GM19463 (cell line): ENCODE measurements around the gene DEPDC1B.
"Not testable (repeated sequence)": the region's sequence is repeated elsewhere in the genome, so short reads cannot be mapped to it uniquely, and the experiment has no call there.

Experiments
- ATAC-seq: cut with Tn5 transposase; IDR thresholded peaks from one replicate; pipeline ENCODE4 v1.9.1; 2021; ENCODE audit warnings: mild to moderate bottlenecking, moderate library complexity; ENCODE audit not compliant: unreplicated experiment

The DEPDC1B gene

DNA sequence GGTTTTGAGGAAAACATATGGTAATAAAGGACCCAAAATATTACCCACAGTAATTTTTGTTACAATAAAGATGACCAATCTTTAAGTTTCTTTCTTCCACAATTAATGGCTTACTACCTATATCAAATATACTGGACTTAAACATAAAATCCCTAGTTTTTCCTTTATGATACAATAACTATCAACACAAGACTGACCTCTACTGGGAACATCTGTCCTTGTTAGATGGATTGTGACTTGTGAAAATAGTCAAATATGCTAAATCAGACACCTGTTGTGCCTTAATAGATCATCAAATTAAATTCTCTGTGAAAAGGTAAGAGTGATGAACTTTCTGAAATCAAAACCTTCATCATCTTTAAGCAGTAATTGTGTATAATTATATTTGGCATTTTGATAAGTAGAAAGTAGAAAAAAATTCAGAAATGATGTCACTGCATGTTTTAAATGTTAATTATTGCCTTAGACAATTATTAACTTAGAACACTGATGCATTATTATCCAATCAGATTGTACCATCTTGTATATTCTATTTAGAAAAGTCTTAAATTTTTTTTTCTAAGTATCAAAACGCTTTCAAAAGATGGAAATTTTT is 113.6 kb downstream of the DEPDC1B start:
- ATAC-seq = no peak

DNA sequence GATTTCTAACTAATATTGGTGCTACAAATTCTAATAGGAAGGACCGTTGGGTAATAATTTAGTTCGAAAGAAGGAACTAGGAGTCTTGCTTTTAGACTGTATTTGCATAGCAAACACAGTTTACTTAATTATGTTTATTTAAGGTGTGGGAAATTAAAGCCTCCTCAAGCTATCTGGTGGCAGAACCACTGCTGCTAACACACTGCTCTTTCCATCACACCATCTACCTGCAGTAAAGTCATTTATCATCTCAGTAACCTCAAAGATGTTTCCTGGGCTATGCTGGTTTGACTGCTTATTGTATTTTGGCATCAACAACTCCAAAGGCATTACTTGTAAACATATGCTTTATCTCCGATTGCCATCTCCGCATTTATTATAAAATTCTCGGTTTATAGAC is 114.3 kb downstream of the DEPDC1B start:
- no peak for ATAC-seq

DNA sequence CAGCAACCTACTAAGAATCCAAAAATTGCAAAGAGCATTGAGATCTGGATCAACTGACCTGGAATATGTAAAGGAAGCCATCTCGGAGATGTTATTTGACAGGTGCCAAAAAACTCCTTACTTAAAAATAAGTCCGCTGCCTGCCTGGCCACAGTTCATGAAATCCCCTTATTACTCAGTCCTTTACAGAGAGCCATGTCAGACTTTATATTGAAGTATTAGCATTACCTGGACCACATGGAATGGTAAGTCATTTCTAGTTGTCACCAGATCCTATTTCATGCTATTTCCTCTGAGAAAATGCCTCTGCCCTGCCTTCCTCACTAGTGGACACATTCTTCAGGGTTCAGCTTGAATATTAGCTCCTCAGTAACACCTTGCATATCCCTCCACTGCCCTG is 115.7 kb downstream of the DEPDC1B start:
- no peak for ATAC-seq

DNA sequence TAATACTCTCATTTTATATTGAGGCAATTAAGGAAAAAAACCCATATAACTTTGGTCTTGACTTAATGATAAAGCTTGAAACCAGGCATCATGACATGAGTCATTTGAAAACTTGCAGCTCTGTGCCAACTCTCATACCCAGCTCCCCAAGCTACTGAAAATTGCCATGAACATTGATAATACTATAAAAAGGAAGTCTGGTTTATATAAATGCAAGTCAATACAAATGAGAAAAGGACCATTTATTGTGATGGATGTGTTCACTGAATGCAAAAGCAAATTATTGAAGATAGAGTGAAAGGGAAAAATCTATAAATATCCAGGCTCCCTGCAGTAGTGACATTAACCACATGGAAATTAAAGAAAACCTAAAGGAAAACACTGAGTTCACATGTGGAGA is 116.3 kb downstream of the DEPDC1B start:
- ATAC-seq = no peak

DNA sequence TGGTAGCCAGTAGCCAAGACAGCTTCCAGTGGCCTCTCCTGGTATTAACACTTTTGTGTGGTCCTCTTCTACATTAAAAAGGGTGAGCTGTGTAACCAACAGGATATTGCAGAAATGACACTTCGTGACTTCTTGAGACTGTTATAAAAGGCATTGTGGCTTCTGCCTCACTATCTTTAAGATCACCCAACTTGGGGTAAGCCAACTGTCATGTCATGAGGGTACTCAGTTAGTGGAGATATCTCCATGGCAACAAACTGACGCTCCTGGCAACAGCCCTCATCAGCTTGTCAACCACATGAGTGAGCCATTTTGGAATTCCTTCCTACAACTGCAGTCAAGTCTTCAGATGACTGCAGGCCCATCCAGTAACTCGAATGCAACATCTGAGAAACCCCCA is 121.7 kb downstream of the DEPDC1B start:
- no peak for ATAC-seq

DNA sequence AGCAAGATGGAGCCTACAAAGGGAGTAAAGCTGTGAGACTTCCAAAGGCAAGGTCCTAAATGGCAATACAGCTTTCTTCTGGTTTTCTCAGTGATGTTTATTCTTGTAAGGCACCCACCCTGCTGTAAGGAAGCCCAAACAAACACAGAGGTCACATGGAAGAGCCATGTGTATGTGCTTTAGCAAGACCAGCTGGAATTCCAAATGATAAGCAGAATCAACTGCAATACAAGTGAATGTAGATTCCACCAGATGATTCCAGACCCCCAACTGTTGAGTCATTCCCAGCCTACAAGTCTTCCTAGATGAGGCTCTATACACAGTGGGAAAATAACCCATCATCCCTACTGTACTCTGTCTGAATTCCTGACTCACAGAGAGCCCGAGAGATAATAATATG is 122.8 kb downstream of the DEPDC1B start:
- no peak for ATAC-seq

DNA sequence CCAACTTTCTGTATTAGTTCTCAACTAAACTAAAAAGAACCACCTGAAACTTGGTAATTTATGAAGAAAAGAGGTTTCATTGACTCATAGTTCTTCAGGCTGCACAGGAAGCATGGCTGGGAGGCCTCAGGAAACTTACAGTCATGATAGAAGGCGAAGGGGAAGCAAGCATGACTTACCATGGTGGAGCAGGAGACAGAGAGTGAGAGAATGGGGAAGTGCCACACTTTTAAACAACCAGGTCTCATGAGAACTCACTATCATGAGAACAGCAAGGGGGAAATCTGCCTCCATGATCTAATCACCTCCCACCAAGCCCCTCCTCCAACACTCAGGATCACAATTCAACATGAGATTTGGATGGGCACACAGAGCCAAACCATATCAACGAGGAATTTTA is 123.5 kb downstream of the DEPDC1B start:
- ATAC-seq = no peak

DNA sequence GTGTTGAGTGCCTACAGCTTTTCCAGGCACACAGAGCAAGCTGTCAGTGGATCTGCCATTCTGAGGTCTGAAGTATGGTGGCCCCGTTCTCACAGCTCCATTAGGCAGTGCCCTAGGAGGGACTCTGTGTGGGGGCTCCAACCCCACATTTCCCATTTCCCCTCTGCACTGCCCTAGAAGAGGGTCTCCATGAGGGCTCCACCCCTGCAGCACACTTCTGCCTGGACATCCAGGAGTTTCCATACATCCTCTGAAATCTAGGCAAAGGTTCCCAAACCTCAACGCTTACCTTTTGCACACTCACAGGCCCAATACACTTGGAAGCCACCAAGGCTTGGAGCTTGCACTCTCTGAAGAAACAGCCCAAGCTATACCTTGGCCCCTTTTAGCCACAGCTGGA is 131.3 kb downstream of the DEPDC1B start:
- ATAC-seq = no peak

DNA sequence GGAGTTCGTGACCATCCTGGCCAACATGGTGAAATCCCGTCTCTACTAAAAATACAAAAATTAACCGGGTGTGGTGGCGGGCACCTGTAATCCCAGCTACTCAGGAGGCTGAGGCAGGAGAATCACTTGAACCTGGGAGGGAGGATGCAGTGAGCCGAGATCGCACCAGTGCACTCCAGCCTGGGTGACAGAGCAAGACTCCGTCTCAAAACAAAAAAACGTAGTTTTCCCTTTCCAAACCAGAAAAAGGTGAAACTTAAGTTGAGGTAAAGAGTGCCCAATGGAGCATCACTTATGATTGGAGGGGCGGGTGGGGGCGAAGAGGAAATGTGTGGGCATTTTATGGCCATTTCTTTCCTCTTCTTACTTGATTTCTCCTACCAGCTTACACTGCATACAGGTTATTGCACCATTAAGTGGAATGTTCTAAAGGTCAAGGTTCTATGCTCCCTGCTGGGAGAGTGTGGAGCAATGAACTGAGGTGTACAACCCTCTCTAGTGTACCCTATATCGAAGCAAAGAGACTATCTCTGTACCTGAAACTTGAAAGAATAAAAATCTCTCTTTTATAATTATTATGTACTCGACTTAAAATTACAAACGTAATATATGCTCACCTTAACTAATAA is 136.2 kb downstream of the DEPDC1B start:
- ATAC-seq = no peak

DNA sequence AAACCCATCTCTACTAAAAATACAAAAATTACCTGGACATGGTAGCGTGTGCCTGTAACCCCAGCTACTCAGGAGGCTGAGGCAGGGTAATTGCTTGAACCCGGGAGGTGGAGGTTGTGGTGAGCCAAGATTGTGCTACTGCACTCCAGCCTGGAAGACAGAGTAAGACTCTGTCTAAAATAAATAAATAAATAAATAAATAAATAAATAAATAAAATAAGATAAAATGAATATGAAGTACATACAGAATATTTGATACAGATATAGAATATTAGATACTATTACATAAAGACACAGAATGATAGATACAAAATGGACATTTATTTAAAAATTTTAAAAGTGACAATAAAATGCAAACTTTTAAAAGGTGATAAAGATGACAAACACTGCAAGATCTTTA is 146.7 kb downstream of the DEPDC1B start:
- ATAC-seq = not testable (repeated sequence)

DNA sequence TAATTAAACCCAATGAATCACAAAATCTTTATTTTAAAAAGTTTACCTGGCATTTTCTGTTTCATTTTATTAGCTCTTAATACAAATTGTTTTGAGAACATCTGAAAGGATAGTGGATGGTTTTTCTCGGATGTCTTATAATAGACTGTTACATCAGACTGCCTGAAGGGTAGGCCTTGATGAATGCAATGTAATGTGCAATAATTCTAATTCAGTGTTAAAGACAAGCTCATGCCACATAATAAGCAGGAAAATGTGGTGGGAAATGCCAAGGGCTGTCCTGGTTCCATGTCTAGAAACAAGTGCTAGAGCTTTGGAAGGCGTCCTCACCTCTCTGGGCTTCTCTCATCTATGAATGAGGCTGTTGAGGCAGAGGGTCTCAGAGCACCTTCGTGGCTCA is 148.1 kb downstream of the DEPDC1B start:
- ATAC-seq = no peak

DNA sequence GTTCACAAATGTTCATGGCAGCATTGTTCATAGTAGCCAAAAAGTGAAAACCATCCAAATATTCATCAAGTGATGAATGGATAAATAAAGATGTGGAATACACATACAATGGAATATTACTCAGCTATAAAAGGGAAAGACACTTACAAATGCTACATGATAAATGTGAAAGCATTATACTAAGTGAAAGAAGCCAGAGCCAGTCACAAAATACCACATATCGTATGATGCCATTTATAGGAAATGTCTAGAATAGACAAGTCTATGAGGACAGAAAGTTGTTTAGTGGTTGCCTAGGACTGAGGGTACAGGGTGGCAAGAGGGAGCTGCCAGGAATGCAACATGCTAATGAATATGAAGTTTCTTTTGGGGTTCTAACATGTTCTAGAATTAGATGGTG is 148.7 kb downstream of the DEPDC1B start:
- no peak for ATAC-seq

DNA sequence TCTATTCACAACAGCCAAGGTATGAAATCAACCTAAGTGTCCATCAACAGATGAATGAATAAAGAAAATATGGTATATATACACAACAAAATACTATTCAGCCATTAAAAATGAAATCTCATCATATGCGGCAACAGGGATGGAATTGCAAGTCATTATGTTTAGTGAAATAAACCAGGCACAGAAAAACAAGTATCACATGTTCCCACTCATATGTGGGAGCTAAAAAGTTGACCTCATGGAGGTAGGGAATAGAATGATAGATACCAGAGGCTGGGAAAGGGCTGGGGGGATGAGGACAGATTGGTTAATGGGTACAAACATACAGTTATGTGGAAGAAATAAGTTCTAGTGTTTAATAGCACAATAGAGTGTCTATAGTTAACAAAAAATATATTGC is 149.7 kb downstream of the DEPDC1B start:
- no peak for ATAC-seq

DNA sequence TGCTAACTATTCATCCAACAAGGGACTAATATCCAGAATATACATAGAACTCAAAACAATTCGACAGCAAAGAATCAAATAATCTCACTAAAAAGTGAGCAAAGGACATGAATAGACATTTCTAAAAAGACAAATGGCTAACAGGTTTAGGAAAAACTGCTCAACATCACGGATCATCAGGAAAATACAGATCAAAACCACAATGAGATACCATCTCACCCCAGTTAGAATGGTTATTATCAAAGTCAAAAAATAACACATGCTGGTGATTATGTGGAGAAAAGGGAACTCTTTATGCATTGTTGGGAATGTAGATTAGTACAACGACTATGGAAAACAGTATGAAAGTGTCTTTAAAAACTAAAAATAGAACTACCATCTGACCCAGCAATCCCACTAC is 150.1 kb downstream of the DEPDC1B start:
- no peak for ATAC-seq
